ENCODE measurements around the gene CLEC2D. TPM values are rescaled to one million over a fixed set of nuclear protein-coding genes. Genes with fewer than 3 reads are reported as not detected.

CLEC2D gene
- total and polyA plus RNA-seq, 2 experiments from 2014 or later, result 7.8 to 20.2 TPM

- no peak for DNase-seq (ENCODE audit: low read depth in 1 of 2, low spot score in 1 of 2)
- no peak overlapping the region for H3K27ac ChIP-seq
- H3K4me1 ChIP-seq (ENCODE audit: low read depth), result no peaks in the 10 kb centered on the region
- H3K4me3 ChIP-seq, result no peak overlapping the region
- H3K36me3 ChIP-seq, result no peaks in the 10 kb centered on the region
- H3K9me3 ChIP-seq (ENCODE audit: low read depth), result no peaks in the 10 kb centered on the region
- no peaks in the 10 kb centered on the region for H3K27me3 ChIP-seq
- TF ChIP-seq, protein P1, sequence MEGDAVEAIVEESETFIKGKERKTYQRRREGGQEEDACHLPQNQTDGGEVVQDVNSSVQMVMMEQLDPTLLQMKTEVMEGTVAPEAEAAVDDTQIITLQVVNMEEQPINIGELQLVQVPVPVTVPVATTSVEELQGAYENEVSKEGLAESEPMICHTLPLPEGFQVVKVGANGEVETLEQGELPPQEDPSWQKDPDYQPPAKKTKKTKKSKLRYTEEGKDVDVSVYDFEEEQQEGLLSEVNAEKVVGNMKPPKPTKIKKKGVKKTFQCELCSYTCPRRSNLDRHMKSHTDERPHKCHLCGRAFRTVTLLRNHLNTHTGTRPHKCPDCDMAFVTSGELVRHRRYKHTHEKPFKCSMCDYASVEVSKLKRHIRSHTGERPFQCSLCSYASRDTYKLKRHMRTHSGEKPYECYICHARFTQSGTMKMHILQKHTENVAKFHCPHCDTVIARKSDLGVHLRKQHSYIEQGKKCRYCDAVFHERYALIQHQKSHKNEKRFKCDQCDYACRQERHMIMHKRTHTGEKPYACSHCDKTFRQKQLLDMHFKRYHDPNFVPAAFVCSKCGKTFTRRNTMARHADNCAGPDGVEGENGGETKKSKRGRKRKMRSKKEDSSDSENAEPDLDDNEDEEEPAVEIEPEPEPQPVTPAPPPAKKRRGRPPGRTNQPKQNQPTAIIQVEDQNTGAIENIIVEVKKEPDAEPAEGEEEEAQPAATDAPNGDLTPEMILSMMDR (IDR thresholded peaks at IDR 0.05; ENCODE audit: low read depth, low read length), result no peak
These were observed 54.5 kb downstream of the CLEC2D start for GRCh38 chr12:9724023-9724422.

- TF ChIP-seq, protein P1 (IDR thresholded peaks at IDR 0.05; ENCODE audit: low read depth, low read length), result no peak
- no peak overlapping the region for H3K4me3 ChIP-seq
- no peak for DNase-seq (ENCODE audit: low read depth in 1 of 2, low spot score in 1 of 2)
These were observed 55.8 kb downstream of the CLEC2D start for GRCh38 chr12:9725213-9725870.

GRCh38 chr12:9727813-9728212, 58.3 kb downstream of the CLEC2D start:
- no peaks in the 10 kb centered on the region for H3K4me1 ChIP-seq (ENCODE audit: low read depth)
- TF ChIP-seq, protein P1 (IDR thresholded peaks at IDR 0.05; ENCODE audit: low read depth, low read length), result no peak
- DNase-seq (ENCODE audit: low read depth in 1 of 2, low spot score in 1 of 2), result no peak

More at GRCh38 chr12:9725213-9725870, 55.8 kb downstream of the CLEC2D start:
- H3K27me3 ChIP-seq, result no peaks in the 10 kb centered on the region
- no peaks in the 10 kb centered on the region for H3K36me3 ChIP-seq
- H3K9me3 ChIP-seq (ENCODE audit: low read depth), result no peaks in the 10 kb centered on the region
- H3K4me1 ChIP-seq (ENCODE audit: low read depth), result no peaks in the 10 kb centered on the region
- H3K27ac ChIP-seq, result no peak overlapping the region

DNA sequence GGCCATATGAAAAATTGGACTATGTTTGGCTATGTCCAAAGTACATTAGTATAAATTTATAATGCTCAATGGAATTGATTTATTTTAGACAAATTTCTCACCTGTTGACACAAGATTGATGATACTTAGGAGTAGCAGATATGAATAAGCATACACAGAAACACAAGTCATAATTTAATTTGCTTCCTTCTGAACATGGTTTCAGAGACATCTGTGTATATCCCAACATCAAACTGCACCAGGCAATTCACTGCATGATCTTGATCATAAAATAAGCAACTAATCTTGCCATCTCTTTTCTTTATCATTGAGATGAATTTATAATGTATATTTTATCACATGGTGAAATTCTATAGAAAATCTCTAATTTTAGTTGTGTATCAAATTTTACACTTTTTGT, 59.6 kb downstream of the CLEC2D start:
- no peak overlapping the region for H3K27ac ChIP-seq
- H3K27me3 ChIP-seq, result no peaks in the 10 kb centered on the region

More at GRCh38 chr12:9727813-9728212, 58.3 kb downstream of the CLEC2D start:
- H3K27me3 ChIP-seq, result no peaks in the 10 kb centered on the region
- no peaks in the 10 kb centered on the region for H3K9me3 ChIP-seq (ENCODE audit: low read depth)
- no peak overlapping the region for H3K4me3 ChIP-seq
- H3K36me3 ChIP-seq, result no peaks in the 10 kb centered on the region
- no peak overlapping the region for H3K27ac ChIP-seq

GRCh38 chr12:9730011-9730410, 60.5 kb downstream of the CLEC2D start:
- Histone ChIP-seq H3K27ac (no peak overlapping the region), H3K4me1 (ENCODE audit: low read depth) (no peaks in the 10 kb centered on the region), H3K9me3 (ENCODE audit: low read depth) (no peaks in the 10 kb centered on the region), H3K27me3 (no peaks in the 10 kb centered on the region), H3K4me3 (no peak overlapping the region), H3K36me3 (no peaks in the 10 kb centered on the region)
- TF ChIP-seq, protein P1 (IDR thresholded peaks at IDR 0.05; ENCODE audit: low read depth, low read length), result no peak
- DNase-seq (ENCODE audit: low read depth in 1 of 2, low spot score in 1 of 2), result no peak

More for the DNA sequence above, 59.6 kb downstream of the CLEC2D start:
- Histone ChIP-seq H3K4me3 (no peak overlapping the region), H3K4me1 (ENCODE audit: low read depth) (no peaks in the 10 kb centered on the region), H3K36me3 (no peaks in the 10 kb centered on the region), H3K9me3 (ENCODE audit: low read depth) (no peaks in the 10 kb centered on the region)
- DNase-seq (ENCODE audit: low read depth in 1 of 2, low spot score in 1 of 2), result no peak
- TF ChIP-seq, protein P1 (IDR thresholded peaks at IDR 0.05; ENCODE audit: low read depth, low read length), result no peak
